GM18870 (cell line): Measurements from ENCODE around the gene COL12A1.
"Not testable (repeated sequence)": the region's sequence is repeated elsewhere in the genome, so short reads cannot be mapped to it uniquely, and the experiment has no call there.

Source experiments
- ATAC-seq: cut with Tn5 transposase; IDR thresholded peaks from one replicate; pipeline ENCODE4 v1.9.1; 2021; ENCODE audit warnings: moderate library complexity; ENCODE audit not compliant: unreplicated experiment

Gene COL12A1

GRCh38 chr6:75213112-75213511, 7.3 kb upstream of the COL12A1 start:
- no peak for ATAC-seq

GRCh38 chr6:75211920-75212590, 6.2 kb upstream of the COL12A1 start:
- ATAC-seq, result no peak

GRCh38 chr6:75210885-75211739, 5.3 kb upstream of the COL12A1 start:
- no peak for ATAC-seq

- ATAC-seq, result no peak
These were observed 3.4 kb upstream of the COL12A1 start for GRCh38 chr6:75209184-75209723.

GRCh38 chr6:75208298-75209183, 2.7 kb upstream of the COL12A1 start:
- ATAC-seq, result peak; percentile 68

GRCh38 chr6:75206576-75207342, 906 bp upstream of the COL12A1 start:
- ATAC-seq, result no peak

GRCh38 chr6:75204959-75205775, 686 bp downstream of the COL12A1 start:
- no peak for ATAC-seq

GRCh38 chr6:75204217-75204958, 1.5 kb downstream of the COL12A1 start:
- ATAC-seq, result no peak

- ATAC-seq, result no peak
These were observed 2.1 kb downstream of the COL12A1 start for GRCh38 chr6:75203721-75204120.

- no peak for ATAC-seq
These were observed 3.1 kb downstream of the COL12A1 start for GRCh38 chr6:75202676-75203131.

- no peak for ATAC-seq
These were observed 3.8 kb downstream of the COL12A1 start for GRCh38 chr6:75201901-75202672.

GRCh38 chr6:75201021-75201420, 4.8 kb downstream of the COL12A1 start:
- no peak for ATAC-seq

- ATAC-seq, result no peak
These were observed 6.0 kb downstream of the COL12A1 start for GRCh38 chr6:75199889-75200288.

- no peak for ATAC-seq
These were observed 9.7 kb downstream of the COL12A1 start for GRCh38 chr6:75196081-75196687.

- no peak for ATAC-seq
These were observed 17.5 kb downstream of the COL12A1 start for GRCh38 chr6:75188221-75188925.

- ATAC-seq, result not testable (repeated sequence)
These were observed 19.3 kb downstream of the COL12A1 start for GRCh38 chr6:75186581-75186980.

- no peak for ATAC-seq
These were observed 22.7 kb downstream of the COL12A1 start for GRCh38 chr6:75183099-75183541.
